ENCODE measurements around the gene MCHR2.
"Not testable (repeated sequence)": the region's sequence is repeated elsewhere in the genome, so short reads cannot be mapped to it uniquely, and the experiment has no call there.

The MCHR2 gene, protein sequence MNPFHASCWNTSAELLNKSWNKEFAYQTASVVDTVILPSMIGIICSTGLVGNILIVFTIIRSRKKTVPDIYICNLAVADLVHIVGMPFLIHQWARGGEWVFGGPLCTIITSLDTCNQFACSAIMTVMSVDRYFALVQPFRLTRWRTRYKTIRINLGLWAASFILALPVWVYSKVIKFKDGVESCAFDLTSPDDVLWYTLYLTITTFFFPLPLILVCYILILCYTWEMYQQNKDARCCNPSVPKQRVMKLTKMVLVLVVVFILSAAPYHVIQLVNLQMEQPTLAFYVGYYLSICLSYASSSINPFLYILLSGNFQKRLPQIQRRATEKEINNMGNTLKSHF

DNA sequence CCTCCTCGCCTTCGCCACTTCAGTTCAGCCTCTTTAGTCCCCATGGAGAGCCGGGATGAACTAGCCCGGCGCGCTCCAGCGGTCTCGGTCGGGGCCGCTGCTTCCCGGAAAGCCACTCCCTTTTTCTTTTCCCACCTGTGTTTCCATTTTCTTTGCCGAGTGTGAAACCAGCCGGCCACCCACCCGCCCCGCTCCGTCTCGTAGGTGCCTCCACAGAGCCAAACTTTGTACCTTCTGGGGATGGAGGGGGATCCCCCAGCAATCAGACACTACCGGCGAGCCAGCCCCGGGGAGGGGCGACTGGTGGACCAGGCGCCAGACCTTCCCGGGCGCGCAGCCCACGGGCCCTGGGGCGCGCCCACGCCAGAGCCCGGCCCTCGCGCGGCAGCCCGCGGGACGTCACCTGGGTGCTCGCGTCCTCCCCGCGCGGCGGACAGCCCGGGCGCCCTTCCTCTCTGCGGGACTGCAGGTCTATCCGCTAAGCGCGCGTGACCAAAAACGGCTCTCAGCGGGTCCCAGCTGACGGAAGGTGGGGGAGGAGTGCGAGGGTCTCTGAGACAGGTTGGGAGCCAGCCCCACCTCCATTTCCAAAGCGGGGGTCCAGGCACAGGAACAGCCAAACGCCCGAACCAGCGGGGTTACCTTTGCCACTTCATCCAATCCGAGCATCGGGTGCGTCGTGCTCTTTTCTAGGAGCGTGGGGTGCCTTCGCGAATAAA lies at the start of gene MCHR2:
MCHR2 (minus strand) TSS at position 691 of the 719 bp plus-strand sequence. CDS start 38,076 bp downstream, outside the sequence.
- no peak for DNase-seq

DNA sequence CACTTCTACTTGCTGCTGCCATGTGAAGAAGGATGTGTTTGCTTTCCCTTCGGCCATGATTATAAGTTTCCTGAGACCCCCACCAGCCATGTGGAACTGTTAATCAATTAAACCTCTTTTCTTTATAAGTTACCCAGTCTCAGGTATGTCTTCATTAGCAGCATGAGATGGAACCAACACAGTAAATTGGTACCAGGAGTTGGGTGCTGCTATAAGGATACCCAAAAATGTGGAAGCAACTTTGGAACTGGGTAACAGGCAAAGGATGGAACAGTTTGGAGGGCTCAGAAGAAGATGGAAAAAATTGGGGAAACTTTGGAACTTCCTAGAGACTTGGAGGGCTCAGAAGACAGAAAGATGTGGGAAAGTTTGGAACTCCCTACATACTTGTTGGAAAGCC lies 44.5 kb upstream of the MCHR2 start:
- DNase-seq: not testable (repeated sequence)

DNA sequence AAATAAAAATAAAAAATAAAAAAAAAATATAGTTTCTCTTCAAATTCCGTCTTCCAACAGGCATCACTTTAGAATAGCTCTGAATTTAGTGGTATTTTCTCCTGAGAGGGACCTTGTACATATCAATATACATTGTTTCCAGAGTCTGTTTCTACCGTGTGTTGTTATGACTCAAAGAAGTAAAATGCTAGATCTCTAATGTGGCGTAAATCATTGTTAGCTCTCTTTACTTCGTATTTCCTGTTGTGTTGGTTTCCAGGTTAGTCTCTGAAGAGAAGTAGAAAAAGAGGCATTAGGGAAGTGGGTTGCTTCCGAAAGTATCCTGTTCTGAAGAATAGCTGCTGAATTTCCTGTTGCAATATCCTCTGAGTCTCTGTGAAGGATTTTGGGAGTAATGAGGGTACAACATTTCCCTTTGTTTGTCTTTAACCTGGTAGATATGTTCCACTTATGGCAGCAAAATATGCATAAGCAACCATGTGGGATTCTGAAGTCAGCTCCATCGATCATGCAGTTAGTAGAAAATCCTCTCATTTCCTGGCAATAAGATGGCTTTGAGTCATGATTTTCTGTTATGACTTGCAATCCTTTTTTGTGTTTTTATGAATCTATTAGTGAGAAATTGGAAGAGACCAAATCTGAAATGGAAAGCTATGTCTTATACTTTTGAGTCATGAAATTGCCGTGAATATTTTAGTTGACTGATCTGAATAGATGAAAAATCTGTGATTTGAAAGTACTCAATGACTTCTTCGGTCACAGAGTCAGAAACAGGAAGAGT lies 42.0 kb upstream of the MCHR2 start:
- DNase-seq: no peak

DNA sequence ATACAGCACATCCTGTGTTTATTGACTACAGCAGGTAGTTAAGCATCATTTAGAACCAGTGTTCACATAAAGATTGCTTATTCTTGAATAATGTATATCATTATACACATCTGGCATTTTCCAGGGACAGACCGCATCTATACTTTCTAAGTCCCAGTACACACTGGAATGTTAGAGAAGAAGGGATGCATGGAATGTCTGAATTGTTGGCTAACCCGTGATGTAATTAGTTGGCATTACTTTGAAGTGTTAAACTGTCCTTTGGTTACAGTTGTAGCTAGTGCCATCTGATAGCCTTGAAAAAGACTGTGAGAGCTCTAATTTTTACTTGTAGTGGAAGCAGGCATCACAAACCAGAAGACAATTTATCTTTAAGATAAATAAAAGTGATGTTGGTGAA lies 29.8 kb upstream of the MCHR2 start:
- no peak for DNase-seq

DNA sequence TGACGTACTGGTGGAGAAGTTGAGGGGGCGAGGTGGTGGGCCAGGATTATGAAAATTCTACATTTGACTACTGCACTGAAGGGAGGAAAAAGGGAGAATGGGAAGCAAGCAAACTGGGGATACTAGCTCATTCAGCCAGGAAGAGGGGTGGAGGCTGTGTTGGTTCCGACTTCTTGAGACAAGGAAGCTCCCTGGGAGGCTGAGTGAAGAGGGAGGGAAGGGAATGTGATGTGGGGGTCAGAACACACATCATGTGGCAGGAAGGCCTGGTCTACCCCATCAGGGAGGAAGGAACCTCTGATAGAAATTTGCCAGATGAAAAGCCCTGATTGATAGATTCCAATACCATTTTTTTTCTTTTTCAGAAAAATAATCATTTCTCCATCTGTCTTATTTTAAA lies 28.8 kb upstream of the MCHR2 start:
- no peak for DNase-seq

DNA sequence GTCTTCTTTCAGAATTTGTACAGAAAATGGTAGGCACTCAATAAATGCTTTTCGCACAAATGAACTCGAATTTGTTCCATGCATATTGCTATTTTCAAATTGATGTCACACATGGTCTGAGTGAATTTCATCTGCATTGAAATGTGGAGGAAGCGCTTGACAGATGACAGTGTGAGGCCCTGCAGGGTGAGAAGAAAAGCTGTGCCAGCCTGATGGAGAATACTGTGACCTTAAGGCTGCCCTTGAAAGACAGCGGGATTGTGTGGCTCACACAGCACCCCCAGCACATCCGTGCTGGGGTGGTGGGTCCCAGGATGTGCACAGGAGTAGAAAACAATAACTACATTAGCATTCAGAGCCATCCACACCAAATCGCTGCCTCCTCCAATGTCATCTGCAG lies 14.8 kb upstream of the MCHR2 start:
- no peak for DNase-seq

DNA sequence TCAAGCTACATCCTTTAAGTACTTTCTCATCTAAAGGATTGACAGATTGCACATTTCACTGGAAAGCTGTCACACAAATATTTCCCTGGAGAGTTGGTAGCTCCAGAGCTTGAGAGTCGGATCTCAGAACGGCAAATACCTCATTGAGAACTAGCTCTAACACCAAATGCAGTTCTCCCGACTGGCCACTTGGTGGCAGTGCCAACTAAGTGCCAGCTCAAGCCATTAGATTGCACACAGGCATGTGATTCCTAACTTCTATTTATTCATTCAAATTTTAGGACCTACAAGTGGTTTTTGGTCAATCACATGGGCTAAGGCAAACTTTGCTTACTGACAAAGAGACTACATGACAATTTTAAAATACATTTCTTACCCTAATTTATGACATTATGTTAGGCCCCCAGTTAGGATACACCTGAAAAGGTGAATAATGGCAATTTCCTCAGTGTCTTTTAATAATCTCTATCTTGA lies 7.9 kb upstream of the MCHR2 start:
- peak; percentile 5 for DNase-seq

DNA sequence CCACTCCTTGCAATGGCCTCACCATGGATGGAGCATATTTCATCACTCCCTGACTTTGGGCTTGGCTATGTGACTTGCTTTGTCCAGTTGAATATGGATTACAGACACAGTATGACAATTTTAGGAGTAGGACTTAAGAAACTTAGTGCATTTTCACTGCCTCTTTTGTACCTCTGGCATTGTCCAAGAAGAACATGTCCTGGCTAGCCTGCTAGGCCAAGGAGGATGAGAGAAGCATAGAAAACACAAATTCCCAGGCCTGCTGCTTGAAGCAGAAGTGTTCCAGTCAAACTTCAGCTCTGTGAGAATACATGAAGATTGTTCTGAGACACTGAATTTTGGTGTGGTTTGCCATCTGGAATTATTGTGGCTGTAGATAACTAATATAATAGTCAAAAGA lies 3.1 kb upstream of the MCHR2 start:
- no peak for DNase-seq

DNA sequence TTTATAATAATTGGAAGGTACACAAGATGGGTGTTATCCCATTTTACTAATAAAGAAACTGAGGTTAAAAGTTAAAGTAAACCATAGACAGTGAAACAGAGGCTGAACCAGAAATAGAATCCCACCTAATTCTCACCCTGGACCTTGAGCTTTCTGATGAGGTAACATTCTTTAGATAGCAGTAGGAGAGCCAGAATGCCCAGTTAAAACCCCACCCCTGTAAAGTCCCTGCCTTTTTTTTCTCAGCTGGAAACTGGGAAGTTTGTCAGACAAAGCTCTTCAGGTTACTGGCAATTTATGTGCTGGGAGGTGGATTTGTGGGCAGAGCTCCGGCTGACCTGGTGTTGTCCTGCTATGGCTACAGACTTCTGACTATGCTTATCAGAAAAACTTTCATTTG lies 1.9 kb upstream of the MCHR2 start:
- no peak for DNase-seq

DNA sequence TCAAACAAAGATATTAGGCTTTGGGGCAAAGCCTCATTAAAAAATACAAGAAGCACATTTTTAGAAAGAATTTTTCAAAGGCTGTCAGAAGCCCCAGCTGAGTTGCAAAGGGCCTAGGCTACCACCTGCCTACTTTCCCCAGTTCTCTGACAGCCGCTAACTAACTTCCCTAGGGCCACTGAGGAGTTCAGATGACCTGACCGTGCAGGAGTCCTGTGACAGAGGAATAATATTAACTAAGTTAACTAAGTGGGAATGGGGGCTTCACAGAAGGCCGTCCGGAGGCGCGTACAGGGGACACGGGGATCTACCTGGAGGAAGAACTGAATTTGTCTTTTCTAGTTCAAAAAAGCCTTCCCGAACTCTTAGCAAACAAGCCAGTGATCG lies 884 bp downstream of the MCHR2 start:
- DNase-seq: no peak

DNA sequence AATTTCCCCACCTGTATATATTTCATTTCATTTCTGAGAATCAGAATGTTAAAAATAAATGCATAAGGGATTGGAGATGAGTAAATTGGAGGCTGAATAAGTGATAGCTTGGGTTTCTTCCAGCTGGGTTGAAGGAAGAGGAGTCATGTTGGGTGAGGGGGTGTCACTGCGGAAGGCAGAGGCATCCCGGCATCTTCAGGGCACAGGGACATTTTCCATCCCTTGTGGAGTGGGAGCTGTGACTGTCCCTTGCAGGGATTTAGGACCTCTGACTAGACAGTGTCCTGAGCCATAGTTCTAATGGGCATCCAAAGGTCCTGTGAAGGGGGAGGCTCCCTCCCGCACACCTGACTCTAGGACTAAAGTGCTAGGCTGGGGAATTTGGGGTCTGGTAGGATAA lies 2.1 kb downstream of the MCHR2 start:
- DNase-seq: no peak

DNA sequence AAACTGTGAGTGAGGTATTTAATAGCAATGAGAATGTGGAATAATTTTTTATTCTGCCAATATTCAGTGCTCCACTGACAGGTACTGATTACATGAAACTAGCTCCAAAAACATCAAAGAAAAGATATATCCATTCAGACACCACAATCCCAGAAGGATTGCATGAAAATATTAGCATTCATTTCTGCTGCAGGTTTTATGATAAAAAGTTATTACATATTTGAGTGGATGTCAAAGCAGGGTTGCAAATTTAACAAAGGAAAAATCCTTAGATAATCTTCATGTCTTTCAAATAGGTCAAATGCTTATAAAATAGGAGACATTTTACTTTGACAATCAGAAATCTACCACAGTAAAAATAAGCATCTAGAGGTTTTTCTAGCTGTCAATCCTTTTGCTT lies 13.3 kb downstream of the MCHR2 start:
- DNase-seq: no peak

DNA sequence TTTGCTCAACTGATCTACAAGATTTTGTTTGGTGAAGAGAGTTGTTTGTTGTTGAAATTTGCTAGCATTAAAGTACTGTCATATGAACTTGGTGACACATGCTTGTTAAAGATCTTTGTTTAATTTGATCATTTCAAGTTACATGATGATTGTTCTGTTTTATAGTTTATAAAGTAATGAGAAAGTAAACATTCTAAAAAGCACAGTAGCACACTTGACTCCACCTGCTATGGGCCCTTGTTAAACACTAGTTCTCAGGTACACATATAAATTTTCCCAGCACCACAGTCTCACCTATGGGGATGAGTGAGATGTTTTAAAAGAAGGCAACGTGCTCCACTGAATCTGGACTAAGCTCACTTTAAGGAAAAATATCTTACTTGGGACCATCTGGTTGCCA lies 14.1 kb downstream of the MCHR2 start:
- DNase-seq: no peak

DNA sequence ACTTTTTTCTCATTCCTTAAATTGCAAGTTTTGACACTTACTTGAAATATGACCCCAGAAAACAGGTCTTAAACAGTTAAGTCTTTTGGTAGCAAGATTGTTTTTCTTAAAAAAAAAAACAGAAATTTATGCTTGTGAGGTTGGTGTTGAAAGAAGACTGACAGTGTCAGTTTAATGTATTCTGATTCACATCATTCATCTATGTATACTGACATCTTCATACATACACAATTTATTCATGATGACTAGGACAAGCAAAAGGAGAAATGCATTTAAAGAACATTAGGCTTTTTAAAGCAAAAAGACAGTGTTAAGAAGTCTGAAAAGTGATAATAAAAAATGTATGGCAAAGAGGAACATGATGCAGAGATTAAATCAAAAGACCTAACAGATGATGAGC lies 27.0 kb downstream of the MCHR2 start:
- no peak for DNase-seq

DNA sequence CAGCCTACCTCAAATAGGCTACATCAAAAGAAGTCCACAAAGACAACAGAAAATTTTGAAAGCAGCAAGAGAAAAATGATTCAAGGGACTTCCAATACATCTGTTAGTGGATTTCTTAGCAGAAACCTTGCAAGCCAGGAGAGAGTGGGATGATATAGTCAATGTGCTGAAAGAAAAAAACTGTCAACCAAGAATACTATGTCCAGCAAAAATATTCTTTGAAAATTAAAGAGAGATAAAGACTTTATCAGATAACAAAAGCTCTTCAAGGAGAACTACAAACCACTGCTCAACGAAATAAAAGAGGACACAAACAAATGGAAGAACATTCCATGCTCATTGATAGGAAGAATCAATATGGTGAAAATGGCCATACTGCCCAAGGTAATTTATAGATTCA lies 34.0 kb downstream of the MCHR2 start:
- DNase-seq: no peak

DNA sequence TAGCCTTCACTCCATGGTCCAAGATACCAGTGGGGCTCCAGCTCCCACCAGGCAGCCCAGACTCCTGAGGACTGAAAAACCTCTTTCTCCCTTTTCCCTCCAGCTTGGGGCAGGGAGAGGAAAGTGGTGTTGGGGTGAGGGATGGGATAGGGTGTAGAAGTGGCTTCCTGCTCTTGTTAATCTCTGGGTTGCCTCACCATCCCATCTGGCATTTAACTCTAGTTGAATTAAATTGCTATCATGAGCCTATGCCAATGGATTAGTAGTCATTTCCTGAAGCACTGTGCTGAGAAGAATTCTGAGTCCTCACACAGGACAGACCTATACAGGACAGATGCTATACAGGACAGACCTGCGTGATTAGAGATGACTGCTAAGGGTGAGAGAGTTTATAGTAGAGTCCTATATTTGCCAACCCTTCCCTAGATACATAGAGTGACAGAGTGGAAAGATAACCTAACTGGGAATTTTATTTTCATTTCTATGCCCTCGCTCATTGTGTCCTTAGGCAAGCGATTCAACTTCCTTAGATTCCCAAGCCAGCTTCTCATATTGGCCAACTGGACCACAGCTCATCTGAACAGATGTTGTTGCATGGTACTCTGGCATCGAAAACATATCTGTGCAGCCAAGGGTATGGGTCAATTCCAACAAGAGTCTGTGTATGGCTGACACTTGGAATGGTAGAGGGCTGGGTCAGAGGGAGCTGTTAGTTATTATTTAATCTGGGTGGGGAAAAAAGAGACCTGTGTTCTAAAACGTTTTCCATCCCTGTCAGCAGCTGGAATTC lies 42.8 kb downstream of the MCHR2 start:
- no peak for DNase-seq

DNA sequence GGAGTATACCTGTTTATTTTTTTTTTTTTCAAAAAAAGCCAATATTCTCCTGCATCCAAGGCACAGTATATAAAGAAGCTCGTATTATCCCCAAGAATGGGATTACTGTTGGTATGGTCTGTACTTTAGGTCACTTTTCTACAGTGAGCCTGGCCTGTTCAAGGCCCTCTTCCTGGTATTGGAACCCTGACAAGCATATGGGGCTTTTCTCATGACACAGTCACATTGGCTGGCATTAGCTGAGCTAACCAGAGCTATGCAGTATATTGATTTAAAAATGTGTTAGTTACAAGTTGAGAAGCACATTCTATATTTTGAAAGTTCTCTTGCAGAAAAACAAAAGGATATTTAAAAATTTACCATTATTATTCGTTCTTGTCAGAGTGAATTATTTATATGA lies 48.0 kb downstream of the MCHR2 start:
- DNase-seq: no peak

DNA sequence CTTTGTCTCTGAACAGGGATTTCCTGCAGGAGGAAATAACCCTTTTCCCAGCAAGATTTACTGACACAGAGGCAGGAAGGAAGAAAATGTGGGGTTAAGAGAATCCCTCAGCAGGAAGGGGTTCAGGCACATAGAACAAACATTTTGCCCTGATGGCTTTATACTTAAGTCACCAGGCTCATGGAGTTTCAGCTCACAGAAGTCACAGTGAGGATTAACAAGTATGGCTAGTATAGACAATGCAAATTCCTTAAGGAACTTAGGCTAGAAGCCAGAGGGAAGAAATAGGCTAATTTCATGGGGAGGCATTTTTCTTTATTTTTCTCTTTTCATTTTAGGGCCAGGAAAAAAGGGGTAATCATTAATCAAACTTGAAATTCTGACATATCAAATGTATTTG lies 50.2 kb downstream of the MCHR2 start:
- DNase-seq: no peak

DNA sequence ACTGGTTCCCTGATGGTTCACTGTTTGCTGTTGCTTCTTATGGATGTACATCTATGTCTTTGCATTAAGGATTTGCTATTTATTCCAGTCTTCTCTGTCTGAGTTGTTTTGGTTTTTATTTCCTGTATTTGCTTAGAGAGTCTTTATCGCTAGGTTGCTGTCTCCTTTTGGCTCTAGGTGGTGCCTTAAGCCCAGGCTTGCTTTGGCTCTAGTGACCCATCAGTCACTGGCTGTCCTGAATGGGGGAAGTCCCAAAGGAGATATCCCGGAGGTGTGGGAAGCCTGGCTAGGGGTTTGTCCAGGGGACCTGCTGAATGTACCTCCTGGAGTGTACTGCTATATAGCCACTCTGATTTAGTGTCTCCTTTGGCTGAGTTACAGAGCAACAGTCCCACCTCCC lies 53.4 kb downstream of the MCHR2 start:
- no peak for DNase-seq

DNA sequence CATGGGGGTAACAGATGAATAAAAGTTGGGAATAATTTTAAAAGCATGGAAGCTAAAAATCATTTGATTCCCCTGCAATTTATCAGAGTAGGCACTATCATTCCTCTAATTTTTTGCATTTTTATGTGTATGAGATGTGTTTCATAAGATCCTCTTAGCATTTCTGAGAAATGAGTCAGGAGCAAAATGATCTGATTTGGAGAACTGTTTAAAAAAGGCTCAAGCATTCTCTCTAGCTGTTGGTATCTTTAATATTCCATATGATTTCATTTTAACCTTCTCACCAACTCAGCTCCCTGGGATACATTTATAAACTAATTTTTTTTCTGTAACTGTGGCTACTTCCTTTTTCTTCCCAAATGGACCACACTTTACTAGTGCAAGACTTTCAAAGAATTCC lies 60.9 kb downstream of the MCHR2 start:
- no peak for DNase-seq

DNA sequence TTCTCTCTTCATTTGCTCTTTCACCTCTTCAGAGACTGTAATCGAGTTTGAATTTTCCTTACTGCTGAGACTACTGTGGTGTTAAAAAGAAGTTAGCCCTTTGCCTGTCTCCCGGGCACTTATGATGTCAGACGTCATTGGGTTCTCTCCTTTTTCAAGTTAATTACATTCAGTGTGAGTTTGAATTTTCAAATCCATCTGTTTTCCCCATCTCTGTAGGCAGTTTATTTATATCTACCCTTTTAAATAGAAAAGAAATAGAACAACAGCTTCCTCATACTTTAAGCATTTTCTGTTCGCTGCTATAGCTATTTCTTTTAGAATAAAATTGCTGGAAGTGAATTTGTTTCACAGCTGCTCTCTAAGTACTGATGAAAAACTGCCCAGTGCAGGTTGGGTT lies 81.4 kb downstream of the MCHR2 start:
- no peak for DNase-seq

DNA sequence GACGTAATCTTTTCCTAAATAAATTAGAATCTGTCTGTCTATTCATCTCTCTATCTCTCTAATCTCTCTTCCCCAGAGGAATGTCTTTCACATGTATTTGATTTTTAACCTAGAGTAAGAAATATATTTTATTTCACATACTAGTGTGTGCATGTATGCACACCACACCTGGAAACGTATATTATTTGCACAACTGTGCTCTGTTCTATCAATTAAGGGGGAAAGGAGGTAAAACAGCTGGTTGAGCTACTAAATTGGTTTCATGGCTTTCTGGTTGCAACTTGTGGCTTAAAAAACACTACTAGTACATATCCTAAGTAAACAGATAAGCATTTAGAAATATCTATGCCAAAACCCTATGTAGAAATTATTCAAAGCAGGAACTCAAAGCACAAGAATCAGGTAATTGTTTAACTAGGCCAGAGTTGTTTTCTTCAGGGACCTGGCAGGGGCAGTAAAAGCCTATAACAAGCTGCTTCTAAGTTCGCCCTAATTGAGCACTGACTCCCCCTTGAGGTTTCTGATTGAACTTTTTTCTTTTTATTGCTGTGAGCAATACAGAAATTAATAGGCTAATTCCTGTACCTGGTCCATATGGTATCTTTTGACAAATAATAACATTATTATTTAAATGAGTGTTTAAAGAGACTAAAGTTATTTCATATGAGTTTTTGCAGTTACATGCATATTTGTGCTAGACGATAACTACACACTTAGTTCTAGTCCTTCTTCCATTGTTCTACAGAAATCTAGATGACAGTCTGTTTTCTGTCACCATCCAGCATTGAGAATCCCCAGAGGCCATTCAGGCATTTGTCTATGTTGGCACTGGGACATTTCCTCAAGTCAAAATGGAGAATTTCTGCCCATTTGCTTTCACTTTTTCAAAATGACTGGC lies 88.6 kb downstream of the MCHR2 start:
- DNase-seq: peak; percentile 7

All from KG1 (cell line).